IMR-90 (cell line): ENCODE results near the gene NACC1. TPM values are rescaled to one million over a fixed set of nuclear protein-coding genes. Genes with fewer than 3 reads are reported as not detected.

Source experiments
- ATAC-seq: fragments of 200-7000 bp; cut with Tn5 transposase; 2 replicates; pipeline ENCODE4 v1.9.1; 2020; ENCODE audit warnings: low read depth, mild to moderate bottlenecking, moderate library complexity
- BruUV-seq: library from RNA; stranded (reverse); fragments of 400-500 nt; replicated peaks from 2 replicates; lab custom pipeline; 2021; lab: Mats Ljungman, UMichigan
- CTCF ChIA-PET: fragments of 300-600 bp; formaldehyde crosslinking; extraction: SDS; loops from one replicate; lab custom pipeline; 2021; ENCODE audit warnings: antibody characterized with exemption; lab: Yijun Ruan, JAX
- POLR2A ChIA-PET: fragments of 300-600 bp; sonication (Branson Sonifier 250); formaldehyde crosslinking; loops from one replicate; lab custom pipeline; 2022; ENCODE audit warnings: antibody characterized with exemption; ENCODE audit not compliant: unreplicated experiment; lab: Charles Lee
- DNase-seq: peaks from one replicate; pipeline ENCODE4 v3.0.0; 2013
- H2AFZ ChIP-seq: replicated peaks from 2 replicates; pipeline ENCODE3; 2013; ENCODE audit warnings: low read length, mild to moderate bottlenecking; ENCODE audit not compliant: poor library complexity
- H2AK5ac ChIP-seq: 2 replicates; pipeline ENCODE4 v1.6.1; 2013; ENCODE audit warnings: low read depth, low read length, inconsistent platforms
- H2AK9ac ChIP-seq: replicated peaks from 2 replicates; pipeline ENCODE3; 2013; ENCODE audit warnings: mild to moderate bottlenecking, low read depth, low read length, moderate library complexity; ENCODE audit not compliant: poor library complexity
- H2BK120ac ChIP-seq: 2 replicates; pipeline ENCODE4 v1.6.1; 2013; ENCODE audit warnings: low read depth, low read length, inconsistent platforms
- H2BK15ac ChIP-seq: 3 replicates; pipeline ENCODE4 v1.6.1; 2013; ENCODE audit warnings: low read depth, low read length, inconsistent platforms
- H2BK20ac ChIP-seq: 2 replicates; pipeline ENCODE4 v1.6.1; 2013; ENCODE audit warnings: low read depth, mild to moderate bottlenecking, inconsistent platforms, low read length, moderate library complexity
- H2BK5ac ChIP-seq: 2 replicates; pipeline ENCODE4 v1.6.1; 2013; ENCODE audit warnings: mild to moderate bottlenecking, low read depth, low read length, inconsistent platforms; ENCODE audit not compliant: poor library complexity, severe bottlenecking
- H3K14ac ChIP-seq: replicated peaks from 2 replicates; pipeline ENCODE4 v1.6.1; 2013; ENCODE audit warnings: low read depth, low read length, inconsistent platforms
- H3K18ac ChIP-seq: 2 replicates; pipeline ENCODE4 v1.6.1; 2013; ENCODE audit warnings: low read depth, low read length, control low read depth
- H3K23ac ChIP-seq: 2 replicates; pipeline ENCODE4 v1.6.1; 2013; ENCODE audit warnings: low read depth, low read length, inconsistent platforms
- H3K27ac ChIP-seq: 2 replicates; pipeline ENCODE4 v1.5.1; 2013; ENCODE audit warnings: mild to moderate bottlenecking, control low read depth, low read length; ENCODE audit not compliant: insufficient read depth
- H3K27me3 ChIP-seq: 2 replicates; pipeline ENCODE4 v1.6.1; 2013; ENCODE audit warnings: low read length; ENCODE audit not compliant: control insufficient read depth, insufficient read depth
- H3K36me3 ChIP-seq: 2 replicates; pipeline ENCODE4 v1.6.1; 2013; ENCODE audit warnings: low read length, mixed read lengths; ENCODE audit not compliant: control insufficient read depth, insufficient read depth
- H3K4ac ChIP-seq: 2 replicates; pipeline ENCODE4 v1.6.1; 2013; ENCODE audit warnings: low read depth, low read length, inconsistent platforms
- H3K4me1 ChIP-seq: 2 replicates; pipeline ENCODE4 v1.6.1; 2013; ENCODE audit warnings: low read length, mixed read lengths; ENCODE audit not compliant: control insufficient read depth, insufficient read depth
- H3K4me2 ChIP-seq: 2 replicates; pipeline ENCODE4 v1.6.1; 2013; ENCODE audit warnings: low read depth, mild to moderate bottlenecking, control low read depth, low read length, moderate library complexity
- H3K4me3 ChIP-seq: 2 replicates; pipeline ENCODE4 v1.5.1; 2013; ENCODE audit warnings: low read depth, mild to moderate bottlenecking, control low read depth, low read length, moderate library complexity; ENCODE audit not compliant: insufficient read depth
- H3K56ac ChIP-seq: 2 replicates; pipeline ENCODE4 v1.6.1; 2013; ENCODE audit warnings: low read length, inconsistent platforms; ENCODE audit not compliant: insufficient read depth; ENCODE audit errors: extremely low read depth
- H3K79me1 ChIP-seq, 2 experiments: 2 replicates each; pipeline ENCODE4 v1.6.1; 2013; ENCODE audit warnings: low read length in 2 of 2, inconsistent platforms in 1 of 2, low read depth in 1 of 2
- H3K9ac ChIP-seq: 2 replicates; pipeline ENCODE4 v1.6.1; 2013; ENCODE audit warnings: low read depth, low read length, control low read depth
- H3K9me1 ChIP-seq: 2 replicates; pipeline ENCODE4 v1.6.1; 2013; ENCODE audit warnings: low read length, inconsistent platforms; ENCODE audit not compliant: insufficient read depth
- H3K9me3 ChIP-seq: 2 replicates; pipeline ENCODE4 v1.6.1; 2013; ENCODE audit warnings: low read length; ENCODE audit not compliant: control insufficient read depth, insufficient read depth
- H4K20me1 ChIP-seq: 2 replicates; pipeline ENCODE4 v1.6.1; 2013; ENCODE audit warnings: low read length, inconsistent platforms; ENCODE audit not compliant: insufficient read depth
- H4K5ac ChIP-seq: 2 replicates; pipeline ENCODE4 v1.6.1; 2013; ENCODE audit warnings: mild to moderate bottlenecking, low read depth, low read length, control low read depth
- H4K8ac ChIP-seq, 2 experiments: 2 replicates each; pipeline ENCODE4 v1.6.1; 2013; ENCODE audit warnings: low read depth in 2 of 2, low read length in 2 of 2, control low read depth in 1 of 2, inconsistent platforms in 1 of 2
- H4K91ac ChIP-seq: 2 replicates; pipeline ENCODE4 v1.6.1; 2013; ENCODE audit warnings: low read depth, low read length, inconsistent platforms; ENCODE audit not compliant: insufficient read depth
- RCOR1 ChIP-seq: IDR thresholded peaks from 2 replicates; pipeline ENCODE4 v1.6.1; 2012; ENCODE audit warnings: mild to moderate bottlenecking, low read length, improper control_type of control experiment; ENCODE audit not compliant: insufficient replicate concordance
- WGBS, 2 experiments: methylation state at CpG; one replicate each; pipeline versions ENCODE4 v1.1.5 to v1.1.7; 2013; ENCODE audit warnings: missing lambda C conversion rate in 2 of 2; ENCODE audit not compliant: insufficient read length in 1 of 2; ENCODE audit errors: extremely low coverage in 2 of 2; 5-methylcytosine and 5-hydroxymethylcytosine counted together
- dilution Hi-C: fragments of 300-500 bp; cut with HindIII; formaldehyde crosslinking; loops from one replicate; pipeline ENCODE4 v1.14.3; 2018; ENCODE audit warnings: low sequenced_read_pairs; ENCODE audit not compliant: unreplicated experiment
- in situ Hi-C: fragments of 300-500 bp; cut with MboI; formaldehyde crosslinking; loops from 3 replicates; pipeline ENCODE4 v1.14.3; 2019; ENCODE audit warnings: low sequenced_read_pairs, inconsistent platforms, mixed read lengths
- intact Hi-C: fragments of 100-400 bp; cut with micrococcal nuclease; formaldehyde crosslinking; loops from 2 replicates; pipeline ENCODE4 v1.10.0; 2022
- polyA plus RNA-seq, 3 experiments: library from polyadenylated mRNA; depleted of rRNA; stranded (reverse); fragments of >200 nt; gene quantifications; 2 replicates each; pipeline ENCODE4 v1.2.3, GENCODE V29; 2012; ENCODE audit warnings: low replicate concordance in 1 of 3
- total RNA-seq: library from RNA; depleted of rRNA; stranded (reverse); fragments of >200 nt; gene quantifications from 2 replicates; pipeline ENCODE4 v1.2.3, GENCODE V29; 2012
- TF ChIP-seq, protein P1 (sequence below): fragments of 150-350 bp; IDR thresholded peaks from 2 replicates; pipeline ENCODE4 v1.6.1; 2017; ENCODE audit warnings: mild to moderate bottlenecking, antibody characterized with exemption, low read length, low read depth

NACC1 gene
- total and polyA plus RNA-seq, 2 of the 4 experiments (the other 2 are of a cell fraction), result 42.5 to 181 TPM

DNA sequence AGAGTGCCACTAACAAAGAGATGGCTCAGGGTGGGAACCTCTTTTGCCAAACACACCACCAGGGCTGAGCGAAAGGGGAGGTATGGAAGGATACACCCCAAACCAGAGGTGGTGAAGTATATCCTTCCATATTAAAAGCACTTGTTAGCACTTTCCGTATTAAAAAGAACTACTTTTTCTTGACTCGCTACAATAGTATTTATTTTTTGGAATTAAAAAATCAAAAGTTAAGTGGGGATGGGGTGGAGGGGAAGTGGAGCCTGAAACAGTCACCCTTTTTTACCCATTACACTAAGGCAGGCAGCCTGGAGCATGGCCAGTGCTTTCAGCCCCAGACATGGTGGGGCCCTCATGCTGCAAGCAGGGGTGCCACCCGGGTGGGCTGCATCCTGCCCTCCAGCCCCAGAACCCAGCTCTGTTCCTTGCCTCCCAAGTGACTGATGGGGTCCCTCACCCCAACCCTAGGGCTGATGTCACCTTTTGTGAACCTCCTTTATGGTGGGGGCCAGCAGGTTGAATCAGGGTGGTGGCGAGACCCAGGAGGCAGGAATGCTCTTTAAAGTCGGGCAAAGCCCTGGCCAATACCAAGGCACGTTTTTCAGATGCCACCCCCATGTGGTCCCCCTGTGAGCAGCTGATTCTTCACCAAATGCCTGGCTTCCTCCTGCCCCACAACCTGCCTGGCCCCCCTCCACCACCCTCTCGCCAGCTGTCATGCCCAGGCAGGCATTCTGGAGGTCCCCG, 46.4 kb upstream of the NACC1 start:
- no TSS peak for BruUV-seq
- dilution Hi-C loops (no loop called here), in situ Hi-C loops (no loop called here), intact Hi-C loops (no loop called here)
- no peak overlapping the region for H3K4me2 ChIP-seq
- H4K20me1 ChIP-seq, result peaks cover 33% of the 10 kb centered on the region
- H3K4ac ChIP-seq, result no peak overlapping the region
- no peak overlapping the region for H3K18ac ChIP-seq
- no peak overlapping the region for H2AK9ac ChIP-seq
- H2BK15ac ChIP-seq, result no peak overlapping the region
- WGBS, 2 experiments, result 100% methylated on average over 1 of the region's 9 CpGs; no CpG with 5 or more reads in 1 of the 2 experiments
- no peak overlapping the region for H2BK120ac ChIP-seq
- DNase-seq (no peak), ATAC-seq (no peak)
- H3K9me3 ChIP-seq, result no peaks in the 10 kb centered on the region
- H3K9ac ChIP-seq, result no peak overlapping the region
- peaks cover 14 to 42% of the 10 kb centered on the region in 2 experiments for H3K79me1 ChIP-seq
- no peak overlapping the region for H3K56ac ChIP-seq
- H4K8ac ChIP-seq, result no peak overlapping the region
- TF ChIP-seq RCOR1, result no peak
- TF ChIP-seq, protein P1, sequence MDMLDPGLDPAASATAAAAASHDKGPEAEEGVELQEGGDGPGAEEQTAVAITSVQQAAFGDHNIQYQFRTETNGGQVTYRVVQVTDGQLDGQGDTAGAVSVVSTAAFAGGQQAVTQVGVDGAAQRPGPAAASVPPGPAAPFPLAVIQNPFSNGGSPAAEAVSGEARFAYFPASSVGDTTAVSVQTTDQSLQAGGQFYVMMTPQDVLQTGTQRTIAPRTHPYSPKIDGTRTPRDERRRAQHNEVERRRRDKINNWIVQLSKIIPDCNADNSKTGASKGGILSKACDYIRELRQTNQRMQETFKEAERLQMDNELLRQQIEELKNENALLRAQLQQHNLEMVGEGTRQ, result no peak
- POLR2A ChIA-PET, result no interaction called here
- peaks cover 33% of the 10 kb centered on the region for H3K36me3 ChIP-seq
- CTCF ChIA-PET, result interaction anchor here (1.7 kb wide), 1 partner anchor 10 kb away, joined by 6 read pairs; no protein-coding TSS in a partner anchor
- no peak overlapping the region for H2AFZ ChIP-seq
- no peaks in the 10 kb centered on the region for H3K27me3 ChIP-seq
- H3K9me1 ChIP-seq, result no peaks in the 10 kb centered on the region
- no peak overlapping the region for H3K14ac ChIP-seq
- no peak overlapping the region for H2BK5ac ChIP-seq
- H2AK5ac ChIP-seq, result no peak overlapping the region
- H3K23ac ChIP-seq, result no peak overlapping the region
- peaks cover 7% of the 10 kb centered on the region; the same call in 1 of the 2 replicates for H3K4me1 ChIP-seq
- H4K91ac ChIP-seq, result no peak overlapping the region
- H3K27ac ChIP-seq, result no peak overlapping the region
- H2BK20ac ChIP-seq, result no peak overlapping the region
- no peak overlapping the region for H3K4me3 ChIP-seq
- H4K5ac ChIP-seq, result no peak overlapping the region
